Spleen (tissue), 7 donors: ENCODE measurements around the gene RTKN.

Experiments
- POLR2AphosphoS5 ChIP-seq, 3 donors: sonication (generic); formaldehyde crosslinking; IDR thresholded peaks; one replicate each; pipeline ENCODE4 v1.5.1; 2017; ENCODE audit warnings: antibody characterized with exemption in 3 of 3
- TF ChIP-seq, protein P1 (sequence below), 11 experiments: fragments of 200-600 bp in 7 of 11; fragments of 450-650 bp in 4 of 11; sonication (generic) in 4 of 11; IDR thresholded peaks in 8 of 11; conservative IDR thresholded peaks in 3 of 11; 1 replicate in 7 of 11; 2 replicates in 4 of 11; pipeline versions ENCODE4 v1.4.0 to v1.8.0; 2016 to 2021; ENCODE audit warnings: antibody characterized with exemption in 11 of 11, inconsistent platforms in 4 of 11, mild to moderate bottlenecking in 1 of 11
- donor health status: DM: no; HTN: no; CAD: no; lungs with moderate emphysema.
- donor health status: DM: no; HTN: no; CAD: no.
- donor health status: DM: no; HTN: no; CAD: no.

DNA sequence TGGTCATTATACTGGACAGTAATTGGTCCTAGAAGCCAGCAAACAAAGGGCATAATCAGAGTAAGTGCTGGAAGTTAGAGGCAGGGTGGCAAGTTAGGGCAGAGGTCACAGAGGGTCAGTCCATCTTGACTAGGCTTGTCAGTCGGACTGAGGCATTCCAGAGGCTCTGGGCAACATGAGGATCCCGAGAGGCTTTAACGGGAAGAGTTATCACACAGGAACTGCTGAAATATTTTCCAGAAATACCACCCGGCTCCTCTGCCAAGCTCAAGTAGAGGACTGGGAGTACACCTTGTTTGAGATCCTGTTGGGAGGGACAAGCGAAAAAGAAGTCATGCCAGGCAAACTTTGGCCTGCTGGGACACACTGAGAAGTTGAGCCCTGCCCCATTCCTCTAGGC is 34.1 kb downstream of the RTKN start:
- TF ChIP-seq, protein P1, sequence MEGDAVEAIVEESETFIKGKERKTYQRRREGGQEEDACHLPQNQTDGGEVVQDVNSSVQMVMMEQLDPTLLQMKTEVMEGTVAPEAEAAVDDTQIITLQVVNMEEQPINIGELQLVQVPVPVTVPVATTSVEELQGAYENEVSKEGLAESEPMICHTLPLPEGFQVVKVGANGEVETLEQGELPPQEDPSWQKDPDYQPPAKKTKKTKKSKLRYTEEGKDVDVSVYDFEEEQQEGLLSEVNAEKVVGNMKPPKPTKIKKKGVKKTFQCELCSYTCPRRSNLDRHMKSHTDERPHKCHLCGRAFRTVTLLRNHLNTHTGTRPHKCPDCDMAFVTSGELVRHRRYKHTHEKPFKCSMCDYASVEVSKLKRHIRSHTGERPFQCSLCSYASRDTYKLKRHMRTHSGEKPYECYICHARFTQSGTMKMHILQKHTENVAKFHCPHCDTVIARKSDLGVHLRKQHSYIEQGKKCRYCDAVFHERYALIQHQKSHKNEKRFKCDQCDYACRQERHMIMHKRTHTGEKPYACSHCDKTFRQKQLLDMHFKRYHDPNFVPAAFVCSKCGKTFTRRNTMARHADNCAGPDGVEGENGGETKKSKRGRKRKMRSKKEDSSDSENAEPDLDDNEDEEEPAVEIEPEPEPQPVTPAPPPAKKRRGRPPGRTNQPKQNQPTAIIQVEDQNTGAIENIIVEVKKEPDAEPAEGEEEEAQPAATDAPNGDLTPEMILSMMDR (IDR thresholded peaks at IDR 0.05 in 8 of 11, conservative IDR thresholded peaks at IDR 0.05 in 3 of 11) = no peak
- no peak for TF ChIP-seq POLR2AphosphoS5 (IDR thresholded peaks at IDR 0.05)
